SH-SY5Y (cell line): ENCODE data around the gene CCDC43.

Experiments
- GATA2 ChIP-seq: IDR thresholded peaks from 2 replicates; pipeline ENCODE4 v1.6.1; 2011; ENCODE audit warnings: mild to moderate bottlenecking, low read depth, low read length
- GATA3 ChIP-seq: IDR thresholded peaks from 2 replicates; pipeline ENCODE4 v1.6.1; 2011; ENCODE audit warnings: low read depth, mild to moderate bottlenecking, low read length, moderate library complexity

DNA sequence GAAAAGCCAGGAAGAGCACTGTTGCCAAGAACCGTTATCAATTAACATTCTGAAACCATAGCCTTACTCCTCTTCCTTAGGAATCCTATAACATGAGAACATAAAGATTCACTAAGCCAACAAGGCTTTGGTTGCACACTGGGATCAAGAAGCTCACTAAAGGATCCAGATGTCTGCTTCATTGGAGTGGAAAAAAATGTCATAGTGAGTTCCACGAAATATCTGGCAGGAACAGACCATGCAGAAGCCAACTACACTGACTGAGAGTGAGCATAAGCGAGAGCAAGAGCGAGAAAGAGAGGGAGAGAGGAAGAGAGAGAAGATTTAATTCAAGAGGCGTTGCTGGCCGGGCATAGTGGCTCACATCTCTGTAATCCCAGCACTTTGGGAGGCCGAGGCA, 46.7 kb downstream of the CCDC43 start:
- TF ChIP-seq GATA2 (no peak), GATA3 (no peak)
